ENCODE results near the gene STK32C.

GRCh38 chr10:132263866-132264265 lies 43.9 kb downstream of the STK32C start:
- TF ChIP-seq POLR2A (IDR thresholded peaks at IDR 0.05) (no peak), CTCF (IDR thresholded peaks at IDR 0.05) (no peak)

Data from body of pancreas (tissue), 4 donors.